Adrenal gland (tissue), 12 donors: ENCODE results near the gene NPC1. TPM values are rescaled to one million over a fixed set of nuclear protein-coding genes. Genes with fewer than 3 reads are reported as not detected.

Experiments
- DNase-seq, 7 donors: peaks; one replicate each; pipeline ENCODE4 v3.0.0-alpha.2; 2019 to 2020
- H3K27ac ChIP-seq, 5 donors: fragments of 200-600 bp; sonication (generic) in 4 of 5; 1 replicate in 3 of 5; 2 replicates in 2 of 5; pipeline versions ENCODE4 v1.5.1 to v1.8.0; 2016 to 2020; ENCODE audit warnings: mild to moderate bottlenecking in 1 of 5
- H3K27me3 ChIP-seq: fragments of 200-600 bp; 2 replicates; pipeline ENCODE4 v1.8.0; 2021
- H3K36me3 ChIP-seq, 2 donors: fragments of 200-600 bp; replicated peaks in 1 of 2; 1 replicate in 1 of 2; 2 replicates in 1 of 2; pipeline versions ENCODE4 v1.5.1 to v1.8.0; 2018 to 2022
- H3K4me1 ChIP-seq, 2 donors: fragments of 200-600 bp; replicated peaks in 1 of 2; 1 replicate in 1 of 2; 2 replicates in 1 of 2; pipeline versions ENCODE4 v1.5.1 to v1.8.0; 2018 to 2021
- H3K4me3 ChIP-seq, 4 donors: fragments of 200-600 bp; sonication (generic) in 3 of 4; one replicate each; pipeline ENCODE4 v1.5.1; 2016 to 2018
- H3K9me3 ChIP-seq, 3 donors: fragments of 200-600 bp; sonication (generic) in 1 of 3; replicated peaks in 1 of 3; 1 replicate in 2 of 3; 2 replicates in 1 of 3; pipeline versions ENCODE4 v1.5.1 to v1.8.0; 2016 to 2021
- CTCF ChIP-seq, 6 experiments: fragments of 450-650 bp in 4 of 6; fragments of 200-600 bp in 2 of 6; sonication (generic) in 1 of 6; IDR thresholded peaks; 1 replicate in 5 of 6; 2 replicates in 1 of 6; pipeline versions ENCODE4 v1.5.1 to v1.8.0; 2016 to 2021; ENCODE audit warnings: antibody characterized with exemption in 6 of 6, mild to moderate bottlenecking in 2 of 6, moderate library complexity in 1 of 6
- POLR2A ChIP-seq, 2 donors: fragments of 450-650 bp; IDR thresholded peaks; one replicate each; pipeline ENCODE4 v1.6.1; 2017; ENCODE audit warnings: antibody characterized with exemption in 2 of 2, mild to moderate bottlenecking in 2 of 2, moderate library complexity in 1 of 2
- WGBS, 4 donors: extraction: QIAGEN DNeasy Blood & Tissue Kit in 2 of 4; methylation state at CpG; one replicate each; pipeline versions ENCODE4 v1.1.5 to v1.1.7; 2013 to 2017; 5-methylcytosine and 5-hydroxymethylcytosine counted together
- intact Hi-C, 2 donors: fragments of 100-400 bp; cut with DNase I; formaldehyde crosslinking; loops; one replicate each; pipeline versions ENCODE4 v1.14.1 to v1.15.0; 2022 to 2023
- polyA plus RNA-seq, 3 donors: library from polyadenylated mRNA; stranded (reverse); fragments of 200-250 nt in 2 of 3; fragments of 350-450 nt in 1 of 3; fragmentation: Illumina TruSeq in 1 of 3; extraction: RNeasy Lipid Tissue Mini Kit (QIAGEN cat#74804) in 1 of 3; gene quantifications; one replicate each; pipeline ENCODE4 v1.2.3, GENCODE V29; 2013 to 2014
- total RNA-seq, 9 donors: library from RNA; depleted of rRNA in 4 of 9; stranded (reverse); fragments of >200 nt in 4 of 9; fragments of 120-200 nt in 1 of 9; fragmentation: NEBNext Ultra II Directional in 1 of 9; extraction: Animal tissue kit (Norgen Biotek cat#: 25700) in 1 of 9; gene quantifications; one replicate each; pipeline versions ENCODE4 v1.1.0 to v1.2.4, GENCODE V29; 2013 to 2023
- donor health status: healthy with polysubstance abuse.
- donor health status: Bipolar disorder and iron deficiency.
- donor health status: DM: yes; HTN: yes; CAD: no.
- donor health status: DM: no; HTN: no; CAD: no.
- donor health status: DM: no; HTN: no; CAD: no.
- donor health status: DM: yes; HTN: yes; CAD: no.

The NPC1 gene
- total and polyA plus RNA-seq, 12 donors, result 38.3 to 1,631 (median 117) TPM

GRCh38 chr18:23596183-23596582 lies 9.9 kb upstream of the NPC1 start:
- Histone ChIP-seq H3K9me3 (no peaks in the 10 kb centered on the region), H3K27ac (no peak overlapping the region), H3K36me3 (no peaks in the 10 kb centered on the region), H3K4me1 (no peaks in the 10 kb centered on the region), H3K4me3 (no peak overlapping the region), H3K27me3 (no peaks in the 10 kb centered on the region)
- 65 to 88% (median 73%) methylated on average over 5 to 7 of the region's 7 CpGs for WGBS, 4 donors
- intact Hi-C loops, result no loop called here
- TF ChIP-seq POLR2A (IDR thresholded peaks at IDR 0.05) (no peak), CTCF (IDR thresholded peaks at IDR 0.05) (no peak)
- DNase-seq, result peak in 3 of 7 donors; percentile 34 to 59 (median 47)

GRCh38 chr18:23595591-23595990 lies 9.3 kb upstream of the NPC1 start:
- intact Hi-C loops, result no loop called here
- WGBS, 4 donors, result 94 to 99% (median 96%) methylated on average over 7 of the region's 7 CpGs
- Histone ChIP-seq H3K9me3 (no peaks in the 10 kb centered on the region), H3K27me3 (no peaks in the 10 kb centered on the region), H3K4me1 (no peaks in the 10 kb centered on the region), H3K27ac (no peak overlapping the region), H3K4me3 (no peak overlapping the region), H3K36me3 (no peaks in the 10 kb centered on the region)
- DNase-seq, result no peak
- TF ChIP-seq POLR2A (IDR thresholded peaks at IDR 0.05) (no peak), CTCF (IDR thresholded peaks at IDR 0.05) (no peak)

GRCh38 chr18:23593720-23594119 lies 7.4 kb upstream of the NPC1 start:
- H3K4me1 ChIP-seq, result no peaks in the 10 kb centered on the region
- no peaks in the 10 kb centered on the region for H3K9me3 ChIP-seq
- intact Hi-C loops, result no loop called here
- DNase-seq, result no peak
- 75 to 93% (median 81%) methylated on average over 2 of the region's 2 CpGs for WGBS, 4 donors
- no peaks in the 10 kb centered on the region for H3K27me3 ChIP-seq
- no peaks in the 10 kb centered on the region for H3K36me3 ChIP-seq
- no peak overlapping the region for H3K4me3 ChIP-seq
- H3K27ac ChIP-seq, result no peak overlapping the region
- TF ChIP-seq CTCF (IDR thresholded peaks at IDR 0.05) (no peak), POLR2A (IDR thresholded peaks at IDR 0.05) (no peak)

GRCh38 chr18:23592911-23593310 lies 6.6 kb upstream of the NPC1 start:
- TF ChIP-seq CTCF (IDR thresholded peaks at IDR 0.05) (no peak), POLR2A (IDR thresholded peaks at IDR 0.05) (no peak)
- Histone ChIP-seq H3K36me3 (no peaks in the 10 kb centered on the region), H3K4me3 (no peak overlapping the region), H3K4me1 (no peaks in the 10 kb centered on the region), H3K9me3 (no peaks in the 10 kb centered on the region), H3K27me3 (no peaks in the 10 kb centered on the region), H3K27ac (no peak overlapping the region)
- DNase-seq, result peak in 1 of 7 donors; percentile 20
- WGBS, 4 donors, result 88 to 94% (median 93%) methylated on average over 2 of the region's 2 CpGs
- intact Hi-C loops, result no loop called here
